Pancreas (tissue), 10 donors: ENCODE data around the gene STK24. TPM values are rescaled to one million over a fixed set of nuclear protein-coding genes. Genes with fewer than 3 reads are reported as not detected.
A peak's percentile ranks its signal among the peaks of the same experiment; 100 is the strongest.

Source experiments
- ATAC-seq, 4 donors: fragments of 200-7000 bp; cut with Tn5 transposase; one replicate each; pipeline versions ENCODE4 v1.8.0 to v1.9.1; 2020; ENCODE audit warnings: mild to moderate bottlenecking in 4 of 4, moderate library complexity in 4 of 4
- DNase-seq, 6 donors: peaks; one replicate each; pipeline ENCODE4 v3.0.0-alpha.2; 2020
- FAIRE-seq: peaks from 2 replicates; lab custom pipeline; 2012; peaks lifted over from hg19 to GRCh38; lab: Jason Lieb, UNC
- H3K27ac ChIP-seq, 4 donors: fragments of 200-600 bp; sonication (generic); 1 replicate in 3 of 4; 2 replicates in 1 of 4; pipeline versions ENCODE4 v1.5.0 to v1.8.0; 2020
- H3K27me3 ChIP-seq, 4 donors: fragments of 200-600 bp; one replicate each; pipeline ENCODE4 v1.8.0; 2021
- H3K36me3 ChIP-seq, 3 donors: fragments of 200-600 bp; sonication (generic) in 1 of 3; one replicate each; pipeline versions ENCODE4 v1.5.0 to v1.8.0; 2020 to 2021
- H3K4me1 ChIP-seq, 3 donors: fragments of 200-600 bp; one replicate each; pipeline ENCODE4 v1.8.0; 2021
- H3K4me3 ChIP-seq, 4 donors: fragments of 200-600 bp; sonication (generic) in 2 of 4; one replicate each; pipeline versions ENCODE4 v1.5.0 to v1.8.0; 2020 to 2021
- H3K9me3 ChIP-seq, 4 donors: fragments of 200-600 bp; one replicate each; pipeline ENCODE4 v1.8.0; 2021
- CTCF ChIP-seq, 4 donors: fragments of 200-600 bp; sonication (generic) in 3 of 4; IDR thresholded peaks; one replicate each; pipeline versions ENCODE4 v1.5.0 to v1.8.0; 2021; ENCODE audit warnings: antibody characterized with exemption in 4 of 4
- WGBS, 2 donors: extraction: QIAGEN DNeasy Blood & Tissue Kit; methylation state at CpG; one replicate each; pipeline ENCODE4 v1.1.7; 2013; 5-methylcytosine and 5-hydroxymethylcytosine counted together
- intact Hi-C, 3 donors: fragments of 100-400 bp; cut with DNase I; formaldehyde crosslinking; loops; one replicate each; pipeline versions ENCODE4 v1.11.1 to v1.14.2; 2022
- polyA plus RNA-seq, 2 donors: library from polyadenylated mRNA; stranded (reverse); fragments of 200-250 nt; gene quantifications; one replicate each; pipeline ENCODE4 v1.2.3, GENCODE V29; 2013
- total RNA-seq, 6 donors: library from RNA; stranded (reverse); fragmentation: NEBNext Ultra II Directional in 4 of 6; extraction: Animal tissue kit (Norgen Biotek cat#: 25700) in 4 of 6; gene quantifications; one replicate each; pipeline versions ENCODE4 v1.2.1 to v1.2.4, GENCODE V29; 2021 to 2023
- donor health status: healthy with polysubstance abuse.
- donor health status: DM: no; HTN: no; CAD: no; lungs with moderate emphysema.
- donor health status: DM: no; HTN: no; CAD: no.
- donor health status: control.
- donor health status: control.
- donor health status: Bipolar disorder and iron deficiency.
- donor health status: DM: yes; HTN: yes; CAD: no.
- donor health status: DM: no; HTN: no; CAD: no.
- donor health status: DM: no; HTN: no; CAD: no.
- donor health status: DM: yes; HTN: yes; CAD: no.

The STK24 gene
- total and polyA plus RNA-seq, 8 donors = 15.5 to 55.7 (median 37.4) TPM

GRCh38 chr13:98434060-98434459, 142.8 kb downstream of the STK24 start:
- FAIRE-seq = no peak
- 91 to 92% methylated on average over 6 of the region's 6 CpGs for WGBS, 2 donors
- H3K9me3 ChIP-seq = no peaks in the 10 kb centered on the region

GRCh38 chr13:98433654-98434053, 143.3 kb downstream of the STK24 start:
- TF ChIP-seq CTCF (IDR thresholded peaks at IDR 0.05) = no peak
- Histone ChIP-seq H3K27ac (no peak overlapping the region), H3K9me3 (no peaks in the 10 kb centered on the region), H3K36me3 (no peaks in the 10 kb centered on the region), H3K4me1 (peaks cover 0 to 9% (median 3%) of the 10 kb centered on the region in 3 donors), H3K4me3 (no peak overlapping the region), H3K27me3 (no peaks in the 10 kb centered on the region)
- no peak for DNase-seq
- 94 to 95% methylated on average over 10 of the region's 10 CpGs for WGBS, 2 donors
- intact Hi-C loops = loop anchor here in 1 of 3 donors (10.0 kb wide), 1 partner anchor 579 kb away; no protein-coding TSS in a partner anchor
- no peak for ATAC-seq
- no peak for FAIRE-seq

More at GRCh38 chr13:98434060-98434459, 142.8 kb downstream of the STK24 start:
- Histone ChIP-seq H3K4me3 (no peak overlapping the region), H3K27ac (no peak overlapping the region), H3K36me3 (peaks cover 0 to under 1% (median 0%) of the 10 kb centered on the region in 3 donors), H3K4me1 (peaks cover 0 to 9% (median 3%) of the 10 kb centered on the region in 3 donors), H3K27me3 (no peaks in the 10 kb centered on the region)
- intact Hi-C loops = loop anchor here in 1 of 3 donors (10.0 kb wide), 1 partner anchor 579 kb away; no protein-coding TSS in a partner anchor
- ATAC-seq = no peak
- DNase-seq = no peak
- no peak for TF ChIP-seq CTCF (IDR thresholded peaks at IDR 0.05)

GRCh38 chr13:98432638-98433037, 144.3 kb downstream of the STK24 start:
- Histone ChIP-seq H3K4me3 (no peak overlapping the region), H3K4me1 (peaks cover 0 to 9% (median 8%) of the 10 kb centered on the region in 3 donors), H3K36me3 (peaks cover 0 to 3% (median 0%) of the 10 kb centered on the region in 3 donors), H3K27me3 (no peaks in the 10 kb centered on the region), H3K9me3 (no peaks in the 10 kb centered on the region), H3K27ac (no peak overlapping the region)
- 93 to 97% methylated on average over 11 of the region's 11 CpGs for WGBS, 2 donors
- TF ChIP-seq CTCF (IDR thresholded peaks at IDR 0.05) = no peak
- intact Hi-C loops = loop anchor here in 1 of 3 donors (10.0 kb wide), 1 partner anchor 578 kb away; no protein-coding TSS in a partner anchor
- ATAC-seq = no peak
- no peak for DNase-seq
- no peak for FAIRE-seq

GRCh38 chr13:98429977-98430736, 146.8 kb downstream of the STK24 start:
- peak in 3 of 4 donors; percentile 1 to 21 (median 7) for ATAC-seq
- intact Hi-C loops = loop anchor here in 2 of 3 donors (10.0 kb wide), 3 partner anchors 285 to 575 kb away; partner anchors contain the start of gene FARP1 (in 1 of the 2)
- FAIRE-seq = no peak
- Histone ChIP-seq H3K36me3 (peaks cover 0 to 3% (median 0%) of the 10 kb centered on the region in 3 donors), H3K27ac (no peak overlapping the region), H3K9me3 (no peaks in the 10 kb centered on the region), H3K27me3 (no peaks in the 10 kb centered on the region), H3K4me1 (peaks cover 0 to 9% (median 8%) of the 10 kb centered on the region in 3 donors), H3K4me3 (peak overlapping the region in 1 of 4 donors; percentile 28)
- no peak for TF ChIP-seq CTCF (IDR thresholded peaks at IDR 0.05)
- no peak for DNase-seq
- 72 to 76% methylated on average over 11 of the region's 11 CpGs for WGBS, 2 donors
